Esophagus (tissue), 2 donors: Measurements from ENCODE around the gene IMPA2. TPM values are rescaled to one million over a fixed set of nuclear protein-coding genes. Genes with fewer than 3 reads are reported as not detected.
"Not testable (repeated sequence)": the region's sequence is repeated elsewhere in the genome, so short reads cannot be mapped to it uniquely, and the experiment has no call there.

Experiments used
- H3K27ac ChIP-seq, 2 donors: one replicate each; pipeline ENCODE4 v1.5.1; 2013; ENCODE audit warnings: low read depth in 2 of 2, mild to moderate bottlenecking in 2 of 2, inconsistent platforms in 1 of 2, low read length in 1 of 2, moderate library complexity in 1 of 2
- H3K27me3 ChIP-seq, 2 donors: one replicate each; pipeline ENCODE4 v1.6.1; 2013; ENCODE audit warnings: low read length in 2 of 2, control low read depth in 1 of 2, mild to moderate bottlenecking in 1 of 2; ENCODE audit not compliant: insufficient read depth in 2 of 2, control insufficient read depth in 1 of 2
- H3K36me3 ChIP-seq, 2 donors: one replicate each; pipeline ENCODE4 v1.6.1; 2013; ENCODE audit warnings: low read length in 1 of 2; ENCODE audit not compliant: control insufficient read depth in 2 of 2, insufficient read depth in 2 of 2
- H3K4me1 ChIP-seq, 2 donors: one replicate each; pipeline ENCODE4 v1.6.1; 2013; ENCODE audit warnings: low read length in 1 of 2; ENCODE audit not compliant: control insufficient read depth in 2 of 2, insufficient read depth in 2 of 2
- H3K4me3 ChIP-seq, 2 donors: one replicate each; pipeline ENCODE4 v1.5.1; 2013; ENCODE audit warnings: low read length in 2 of 2, mild to moderate bottlenecking in 2 of 2, low read depth in 1 of 2, moderate library complexity in 1 of 2
- H3K9me3 ChIP-seq, 2 donors: one replicate each; pipeline ENCODE4 v1.6.1; 2013; ENCODE audit warnings: mild to moderate bottlenecking in 2 of 2, low read depth in 1 of 2, low read length in 1 of 2, moderate library complexity in 1 of 2; ENCODE audit not compliant: control insufficient read depth in 2 of 2, insufficient read depth in 1 of 2
- WGBS, 2 donors: extraction: QIAGEN DNeasy Blood & Tissue Kit; methylation state at CpG; one replicate each; pipeline ENCODE4 v1.1.7; 2013; 5-methylcytosine and 5-hydroxymethylcytosine counted together
- polyA plus RNA-seq, 2 donors: library from polyadenylated mRNA; stranded (reverse); fragments of 200-250 nt; gene quantifications; one replicate each; pipeline ENCODE4 v1.2.3, GENCODE V29; 2013
- donor health status: healthy with polysubstance abuse.
- donor health status: Bipolar disorder and iron deficiency.

Gene IMPA2
- polyA plus RNA-seq, 2 donors, result 79.1 to 142 TPM

- not testable (repeated sequence) for H3K4me1 ChIP-seq, H3K27me3 ChIP-seq, H3K27ac ChIP-seq, H3K36me3 ChIP-seq, H3K9me3 ChIP-seq, H3K4me3 ChIP-seq
- WGBS, 2 donors, result 96 to 97% methylated on average over 33 of the region's 33 CpGs
Observed at GRCh38 chr18:11959651-11960050, 21.7 kb upstream of the IMPA2 start.

DNA sequence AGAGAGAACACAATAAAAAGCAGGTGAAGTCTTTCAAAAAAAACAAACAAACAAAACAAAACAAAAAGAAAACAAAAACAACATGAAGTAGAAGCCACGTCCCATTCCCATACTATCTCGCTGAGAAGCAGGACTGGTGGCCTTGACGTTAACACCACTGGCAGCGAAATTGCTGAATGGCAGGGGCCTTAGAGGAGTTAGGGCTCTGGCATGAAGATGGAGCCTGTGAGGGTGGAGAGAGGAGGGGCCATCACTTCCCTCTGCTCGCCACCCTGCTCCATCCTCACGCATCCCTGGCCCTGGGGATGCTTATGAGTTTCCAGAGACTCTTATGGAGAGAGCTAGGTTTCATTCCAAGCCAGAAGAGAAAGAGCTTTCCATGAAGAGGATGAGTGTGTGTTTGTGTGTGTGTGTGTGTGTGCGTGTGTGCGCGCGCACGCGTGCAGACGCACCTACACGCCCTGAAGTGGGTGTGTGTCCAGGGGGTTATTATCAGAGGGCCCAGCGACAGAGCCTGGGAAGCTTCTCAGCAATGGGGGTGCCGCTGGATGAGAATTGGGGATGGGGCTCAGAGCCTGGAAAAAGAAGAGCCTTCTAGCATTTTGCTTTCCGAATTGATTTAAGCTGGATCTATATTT, 20.4 kb upstream of the IMPA2 start:
- 90 to 91% methylated on average over 17 of the region's 17 CpGs for WGBS, 2 donors
- Histone ChIP-seq H3K4me3 (no peak overlapping the region), H3K36me3 (no peaks in the 10 kb centered on the region), H3K4me1 (no peaks in the 10 kb centered on the region), H3K27ac (no peak overlapping the region), H3K27me3 (no peaks in the 10 kb centered on the region), H3K9me3 (peaks cover 0 to 4% of the 10 kb centered on the region in 2 donors)

DNA sequence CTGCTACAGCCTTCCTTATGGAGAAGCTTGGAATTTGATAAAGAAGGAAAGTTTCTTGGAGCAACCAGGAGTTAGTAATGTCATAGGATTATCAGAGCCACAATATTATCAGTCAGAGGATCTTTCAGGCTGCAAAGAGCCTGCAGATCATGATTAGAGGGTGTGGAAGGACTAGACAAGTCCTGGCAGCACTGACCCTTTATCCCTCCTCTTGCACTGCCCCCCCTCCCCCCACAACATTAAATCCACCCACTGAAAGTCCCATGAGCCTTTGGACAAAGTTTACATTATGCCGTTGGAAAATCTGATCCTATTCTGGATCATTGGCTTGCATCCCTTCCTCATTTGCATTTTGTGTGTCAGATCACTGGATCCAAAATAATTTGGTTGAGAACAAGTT, 18.7 kb upstream of the IMPA2 start:
- Histone ChIP-seq H3K4me1 (no peaks in the 10 kb centered on the region), H3K9me3 (no peaks in the 10 kb centered on the region), H3K27ac (peak overlapping the region in 1 of 2 donors; percentile 48), H3K4me3 (no peak overlapping the region), H3K36me3 (no peaks in the 10 kb centered on the region), H3K27me3 (no peaks in the 10 kb centered on the region)
- 5 to 10% methylated on average over 1 of the region's 1 CpG for WGBS, 2 donors

- Histone ChIP-seq H3K4me1 (no peaks in the 10 kb centered on the region), H3K27me3 (no peaks in the 10 kb centered on the region), H3K9me3 (no peaks in the 10 kb centered on the region), H3K36me3 (no peaks in the 10 kb centered on the region), H3K4me3 (no peak overlapping the region), H3K27ac (peak overlapping the region; percentile 1 to 11)
- 56 to 61% methylated on average over 3 of the region's 3 CpGs for WGBS, 2 donors
Observed at GRCh38 chr18:11963991-11964484, 17.3 kb upstream of the IMPA2 start.

DNA sequence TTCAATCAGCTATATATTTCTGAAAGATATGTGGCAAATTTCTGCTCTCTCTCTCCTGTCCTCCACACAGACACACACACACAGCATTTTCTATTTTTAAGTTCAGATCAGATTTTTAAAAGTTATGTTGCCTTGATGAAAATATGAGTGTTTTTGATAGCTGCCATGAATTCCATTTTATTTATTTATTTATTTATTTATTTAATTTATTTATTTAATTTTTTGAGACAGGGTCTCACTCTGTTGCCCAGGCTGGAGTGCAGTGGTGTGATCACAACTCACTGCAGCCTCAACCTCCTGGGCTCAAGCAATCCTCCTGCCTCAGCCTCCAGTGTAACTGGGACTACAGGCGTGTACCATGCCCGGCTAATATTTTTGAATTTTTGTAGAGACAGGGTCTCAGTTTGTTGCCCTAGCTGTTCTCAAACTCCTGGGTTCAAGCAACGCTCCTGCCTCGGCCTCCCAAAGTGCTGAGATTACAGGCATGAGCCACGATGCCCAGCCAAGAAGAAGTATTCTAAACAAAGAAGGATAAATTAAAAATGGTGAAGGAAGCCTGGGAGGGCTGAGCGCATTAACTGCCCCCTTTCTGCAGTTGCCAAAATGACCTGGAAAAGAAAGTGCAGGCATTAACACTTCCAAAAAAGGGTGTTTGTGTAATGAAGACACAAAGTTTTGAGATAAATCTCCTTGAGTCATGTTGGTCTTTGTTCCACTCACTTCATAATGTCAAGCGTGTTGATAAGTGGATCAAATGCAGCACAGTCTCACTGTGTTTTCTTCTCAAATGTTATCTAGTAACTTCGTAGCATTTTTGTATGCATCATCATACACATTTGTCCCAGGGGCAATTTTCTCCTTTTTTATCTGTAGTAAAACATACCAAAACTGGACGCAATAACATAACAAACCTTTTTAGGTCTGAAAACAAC, 11.1 kb upstream of the IMPA2 start:
- H3K36me3 ChIP-seq, result no peaks in the 10 kb centered on the region
- H3K27ac ChIP-seq, result no peak overlapping the region
- H3K4me1 ChIP-seq, result no peaks in the 10 kb centered on the region
- WGBS, 2 donors, result 76 to 77% methylated on average over 9 of the region's 9 CpGs
- H3K9me3 ChIP-seq, result no peaks in the 10 kb centered on the region
- no peaks in the 10 kb centered on the region for H3K27me3 ChIP-seq
- H3K4me3 ChIP-seq, result no peak overlapping the region

- not testable (repeated sequence) for H3K4me1 ChIP-seq, H3K27me3 ChIP-seq, H3K4me3 ChIP-seq, H3K9me3 ChIP-seq, H3K27ac ChIP-seq, H3K36me3 ChIP-seq
- 89 to 97% methylated on average over 8 of the region's 8 CpGs for WGBS, 2 donors
Observed at GRCh38 chr18:11970836-11971226, 10.5 kb upstream of the IMPA2 start.

DNA sequence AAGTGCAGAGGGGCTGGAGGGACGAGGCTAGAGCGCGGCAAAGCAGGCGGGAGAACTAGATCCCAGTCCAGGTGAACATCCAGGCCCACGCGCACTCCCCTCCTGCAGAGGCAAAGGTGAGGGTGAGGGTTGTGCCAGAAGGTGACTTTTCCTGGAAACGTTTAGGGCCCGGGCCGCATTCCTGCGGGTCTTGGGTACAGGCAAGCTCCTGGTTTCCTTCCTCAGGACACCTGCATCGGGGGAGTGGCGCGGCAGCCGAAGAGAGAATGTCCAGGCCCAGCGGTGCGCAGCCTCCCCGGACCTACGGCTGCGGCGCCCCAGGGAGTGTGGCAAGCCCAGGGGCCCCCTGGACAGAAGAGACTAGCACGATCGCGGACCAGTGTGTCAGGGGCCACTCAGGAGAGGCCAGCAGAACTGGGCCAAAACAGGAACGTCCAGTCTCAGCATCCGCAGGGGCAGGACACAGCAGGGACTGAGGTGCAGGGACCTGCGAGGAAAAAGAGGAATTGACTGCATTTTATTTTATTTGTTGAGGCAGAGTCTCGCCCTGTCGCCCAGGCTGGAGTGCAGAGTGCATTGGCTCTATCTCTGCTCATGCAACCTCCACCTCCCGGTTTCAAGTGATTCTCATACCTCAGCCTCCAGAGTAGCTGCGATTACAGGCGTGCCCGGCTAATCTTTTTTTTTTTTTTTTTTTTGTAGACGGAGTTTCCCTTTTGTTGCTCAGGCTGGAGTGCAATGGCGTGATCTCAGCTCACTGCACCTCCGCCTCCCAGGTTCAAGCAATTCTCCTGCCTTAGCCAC, 8.7 kb upstream of the IMPA2 start:
- no peak overlapping the region for H3K27ac ChIP-seq
- H3K27me3 ChIP-seq, result no peaks in the 10 kb centered on the region
- H3K4me3 ChIP-seq, result no peak overlapping the region
- no peaks in the 10 kb centered on the region for H3K4me1 ChIP-seq
- no peaks in the 10 kb centered on the region for H3K9me3 ChIP-seq
- 88 to 90% methylated on average over 35 of the region's 35 CpGs for WGBS, 2 donors
- H3K36me3 ChIP-seq, result no peaks in the 10 kb centered on the region

DNA sequence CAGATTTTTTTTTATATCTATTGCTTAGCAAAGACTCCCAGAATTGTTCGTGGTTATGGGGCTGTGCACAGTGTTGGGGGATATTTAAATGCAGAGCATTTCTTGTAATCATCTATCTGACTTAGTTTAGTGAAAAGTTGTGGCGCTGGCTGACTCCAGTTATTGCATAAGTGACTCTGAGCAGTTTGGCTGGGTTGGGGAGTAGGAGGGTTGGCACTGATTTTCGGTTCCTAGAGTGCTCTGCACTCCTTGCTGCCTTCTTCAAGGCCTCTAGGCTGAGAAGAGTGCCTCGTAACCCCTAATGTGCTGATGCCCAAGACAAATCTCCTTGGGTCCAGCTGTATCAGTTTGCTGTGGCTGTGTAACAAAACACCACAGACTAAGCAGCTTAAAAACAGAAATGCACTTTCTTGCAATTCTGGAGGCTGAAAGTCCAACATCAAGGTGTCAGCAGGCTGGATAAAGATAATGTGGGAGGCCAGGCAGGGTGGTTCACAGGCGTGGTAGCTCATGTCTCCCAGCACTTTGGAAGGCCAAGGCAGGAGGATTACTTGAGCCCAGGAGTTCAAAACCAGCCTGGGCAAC, 6.5 kb upstream of the IMPA2 start:
- no peaks in the 10 kb centered on the region for H3K9me3 ChIP-seq
- no peaks in the 10 kb centered on the region for H3K27me3 ChIP-seq
- H3K27ac ChIP-seq, result no peak overlapping the region
- no peaks in the 10 kb centered on the region for H3K4me1 ChIP-seq
- no peak overlapping the region for H3K4me3 ChIP-seq
- no peaks in the 10 kb centered on the region for H3K36me3 ChIP-seq
- WGBS, 2 donors, result 75 to 77% methylated on average over 5 of the region's 5 CpGs

- Histone ChIP-seq H3K4me3 (no peak overlapping the region), H3K27ac (no peak overlapping the region), H3K36me3 (no peaks in the 10 kb centered on the region), H3K4me1 (no peaks in the 10 kb centered on the region), H3K27me3 (no peaks in the 10 kb centered on the region), H3K9me3 (no peaks in the 10 kb centered on the region)
- WGBS, 2 donors, result 91 to 96% methylated on average over 2 of the region's 2 CpGs
Observed at GRCh38 chr18:11975723-11976122, 5.6 kb upstream of the IMPA2 start.
